Regular cardiac myocyte (primary cell): ENCODE data around the gene STK36. TPM values are rescaled to one million over a fixed set of nuclear protein-coding genes. Genes with fewer than 3 reads are reported as not detected.

Experiments
- total RNA-seq: library from RNA; depleted of rRNA; stranded (reverse); fragments of >200 nt; gene quantifications from 2 replicates; pipeline ENCODE4 v1.2.3, GENCODE V29; 2014

Gene STK36, protein sequence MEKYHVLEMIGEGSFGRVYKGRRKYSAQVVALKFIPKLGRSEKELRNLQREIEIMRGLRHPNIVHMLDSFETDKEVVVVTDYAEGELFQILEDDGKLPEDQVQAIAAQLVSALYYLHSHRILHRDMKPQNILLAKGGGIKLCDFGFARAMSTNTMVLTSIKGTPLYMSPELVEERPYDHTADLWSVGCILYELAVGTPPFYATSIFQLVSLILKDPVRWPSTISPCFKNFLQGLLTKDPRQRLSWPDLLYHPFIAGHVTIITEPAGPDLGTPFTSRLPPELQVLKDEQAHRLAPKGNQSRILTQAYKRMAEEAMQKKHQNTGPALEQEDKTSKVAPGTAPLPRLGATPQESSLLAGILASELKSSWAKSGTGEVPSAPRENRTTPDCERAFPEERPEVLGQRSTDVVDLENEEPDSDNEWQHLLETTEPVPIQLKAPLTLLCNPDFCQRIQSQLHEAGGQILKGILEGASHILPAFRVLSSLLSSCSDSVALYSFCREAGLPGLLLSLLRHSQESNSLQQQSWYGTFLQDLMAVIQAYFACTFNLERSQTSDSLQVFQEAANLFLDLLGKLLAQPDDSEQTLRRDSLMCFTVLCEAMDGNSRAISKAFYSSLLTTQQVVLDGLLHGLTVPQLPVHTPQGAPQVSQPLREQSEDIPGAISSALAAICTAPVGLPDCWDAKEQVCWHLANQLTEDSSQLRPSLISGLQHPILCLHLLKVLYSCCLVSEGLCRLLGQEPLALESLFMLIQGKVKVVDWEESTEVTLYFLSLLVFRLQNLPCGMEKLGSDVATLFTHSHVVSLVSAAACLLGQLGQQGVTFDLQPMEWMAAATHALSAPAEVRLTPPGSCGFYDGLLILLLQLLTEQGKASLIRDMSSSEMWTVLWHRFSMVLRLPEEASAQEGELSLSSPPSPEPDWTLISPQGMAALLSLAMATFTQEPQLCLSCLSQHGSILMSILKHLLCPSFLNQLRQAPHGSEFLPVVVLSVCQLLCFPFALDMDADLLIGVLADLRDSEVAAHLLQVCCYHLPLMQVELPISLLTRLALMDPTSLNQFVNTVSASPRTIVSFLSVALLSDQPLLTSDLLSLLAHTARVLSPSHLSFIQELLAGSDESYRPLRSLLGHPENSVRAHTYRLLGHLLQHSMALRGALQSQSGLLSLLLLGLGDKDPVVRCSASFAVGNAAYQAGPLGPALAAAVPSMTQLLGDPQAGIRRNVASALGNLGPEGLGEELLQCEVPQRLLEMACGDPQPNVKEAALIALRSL (N-terminal part only)
- total RNA-seq = 11.9 and 41.7 TPM in 2 replicates

GRCh38 chr2:218671654-218672566 is at the start of gene STK36, which contains the start of gene RNF25:
Gene STK36 (plus strand): TSS chr2:218672086. CDS start chr2:218672830, 744 bp downstream.
Gene RNF25 (minus strand): TSS chr2:218672002. CDS start chr2:218671970, 32 bp downstream.

DNA sequence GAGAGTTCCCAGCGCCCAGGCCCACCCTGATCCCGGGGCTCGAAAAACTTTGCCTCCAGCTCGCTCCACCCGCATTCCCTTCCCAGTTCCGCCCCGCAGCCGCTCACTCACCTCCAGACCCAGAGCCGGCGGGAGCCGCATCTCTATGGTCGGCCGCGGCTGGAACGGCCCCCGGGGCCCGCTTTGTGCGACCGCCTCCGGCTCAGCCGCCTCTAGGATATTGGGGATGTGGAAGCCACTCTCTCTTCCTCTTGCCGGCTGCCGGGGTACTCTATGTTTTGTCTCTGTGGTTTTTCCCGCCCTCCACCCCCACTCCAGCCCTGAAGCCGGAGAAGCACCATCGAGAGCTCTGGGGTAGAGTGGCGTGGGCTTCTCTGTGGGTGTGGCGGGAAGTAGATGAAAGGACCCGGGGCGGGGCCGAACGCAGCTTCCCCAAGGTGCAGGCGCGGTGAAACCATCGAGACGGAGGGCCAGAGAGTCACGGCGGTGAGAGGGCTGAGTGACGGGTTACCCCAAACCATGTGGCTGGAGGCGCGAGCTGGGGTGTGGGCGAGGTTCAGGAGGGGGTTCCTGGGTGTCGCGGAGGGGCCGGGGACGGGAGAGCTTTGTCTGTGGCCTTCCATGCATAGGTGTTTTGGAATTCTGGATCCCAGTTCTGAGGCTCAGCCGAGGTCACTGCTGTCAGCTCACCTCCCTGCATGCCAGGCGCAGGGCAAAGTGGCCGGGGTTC is 12.5 kb upstream of the STK36 start, which contains the start of the genes BCS1L and ZNF142:
Gene BCS1L (plus strand): TSS at position 426 of the 730 bp plus-strand sequence. CDS start 1,305 bp downstream, outside the sequence.
Gene ZNF142 (minus strand): TSS at position 366 of the 730 bp plus-strand sequence. CDS start 3,194 bp downstream, outside the sequence.

DNA sequence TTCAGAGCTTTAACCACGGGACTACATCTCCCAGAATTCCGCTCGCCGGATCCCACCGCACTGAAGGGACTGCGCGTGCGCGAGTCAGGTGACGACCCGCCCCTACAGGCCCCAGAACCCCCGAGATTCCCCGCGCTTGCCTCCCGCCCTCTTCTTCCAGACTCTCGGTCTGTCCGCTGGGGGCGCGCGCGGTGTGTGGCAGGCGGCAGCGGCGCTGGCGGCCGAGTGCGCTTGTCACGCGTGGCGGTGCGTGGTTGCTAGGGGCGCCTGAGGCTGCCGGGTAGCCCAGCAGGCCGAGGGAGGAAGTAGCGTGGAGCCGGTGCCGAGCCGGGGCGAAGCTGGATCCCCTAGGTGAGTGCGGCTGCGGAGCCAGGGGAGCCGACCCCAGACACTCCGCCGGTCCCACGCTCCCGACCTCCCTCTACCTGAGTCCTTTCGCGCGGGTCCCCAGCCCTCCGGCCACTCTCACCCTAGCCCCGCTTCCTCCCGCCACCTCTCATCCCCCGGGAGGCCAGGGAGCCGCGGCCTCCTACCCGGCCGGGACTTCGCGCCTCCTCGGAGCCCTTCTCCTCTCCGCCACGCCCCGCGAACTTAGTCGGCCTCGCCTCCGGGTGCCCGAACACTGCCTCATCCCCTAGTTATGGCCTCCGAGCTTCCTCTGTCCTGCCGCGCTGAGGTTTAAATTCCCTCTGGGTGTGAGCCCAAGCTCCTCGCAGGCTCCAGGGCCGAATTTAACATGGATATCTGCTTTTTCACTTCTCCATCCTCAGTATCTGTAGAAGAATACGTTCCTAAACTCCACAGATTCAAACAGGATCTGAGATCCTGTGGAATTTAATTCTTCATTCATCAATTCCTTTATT is 39.0 kb downstream of the STK36 start, which contains the start of gene TTLL4:
Gene TTLL4 (plus strand): TSS at position 149 of the 863 bp plus-strand sequence. CDS start 26,842 bp downstream, outside the sequence.

Other genes starting within 250 kb of the STK36 start
- gene USP37, start 103.7 kb upstream of the STK36 start, total RNA-seq = 13.4 and 18.9 TPM in 2 replicates
- 35.8 and 68.2 TPM in 2 replicates for gene CNOT9, start 103.2 kb upstream of the STK36 start, total RNA-seq
- gene PLCD4, start 64.2 kb upstream of the STK36 start, total RNA-seq = 2.3 and 3.1 TPM in 2 replicates
- 4.8 and 7.5 TPM in 2 replicates for gene ZNF142, start 12.5 kb upstream of the STK36 start, total RNA-seq
- gene BCS1L, start 12.4 kb upstream of the STK36 start, total RNA-seq = 22.8 and 59.8 TPM in 2 replicates
- 24.5 and 33.2 TPM in 2 replicates for gene RNF25, start 84 bp upstream of the STK36 start, total RNA-seq
- 2.8 and 8.1 TPM in 2 replicates for gene TTLL4, start 38.7 kb downstream of the STK36 start, total RNA-seq
- 0.58 and 2.0 TPM in 2 replicates for gene CYP27A1, start 110.1 kb downstream of the STK36 start, total RNA-seq
- under 0.01 TPM in 1 of 2 replicates, not detected in the other for gene PRKAG3, start 159.7 kb downstream of the STK36 start, total RNA-seq
- not detected in 2 replicates for gene WNT6, start 187.7 kb downstream of the STK36 start, total RNA-seq
- gene WNT10A, start 208.8 kb downstream of the STK36 start, total RNA-seq = under 0.01 and 0.19 TPM in 2 replicates